GM12891 (cell line): ENCODE data around the gene IFT52.

Experiments used
- POLR2A ChIP-seq: IDR thresholded peaks from 2 replicates; pipeline ENCODE4 v1.6.1; 2011; ENCODE audit warnings: low read depth, low read length, control low read depth
- POLR2AphosphoS5 ChIP-seq: IDR thresholded peaks from 2 replicates; pipeline ENCODE4 v1.6.1; 2011; ENCODE audit warnings: low read depth, low read length, control low read depth
- SPI1 ChIP-seq: IDR thresholded peaks from 2 replicates; pipeline ENCODE4 v1.6.1; 2011; ENCODE audit warnings: low read depth, low read length, control low read depth
- TAF1 ChIP-seq: IDR thresholded peaks from 2 replicates; pipeline ENCODE4 v1.6.1; 2011; ENCODE audit warnings: low read depth, low read length, control low read depth

- TF ChIP-seq POLR2AphosphoS5 = no peak
- TF ChIP-seq POLR2A = no peak
- no peak for TF ChIP-seq TAF1
- TF ChIP-seq SPI1 = no peak
Observed at GRCh38 chr20:43558412-43559146, 32.2 kb upstream of the IFT52 start, which contains the start of gene SGK2.
